Activated CD8-positive, alpha-beta T cell treated with anti-CD3 and anti-CD28 coated beads for 36 hours (primary cell): ENCODE results near the gene CLTCL1. TPM values are rescaled to one million over a fixed set of nuclear protein-coding genes. Genes with fewer than 3 reads are reported as not detected.

Experiments used
- ATAC-seq: fragments of 200-7000 bp; cut with Tn5 transposase; one replicate; pipeline ENCODE4 v1.10.0; 2021; ENCODE audit warnings: mild to moderate bottlenecking, moderate library complexity
- CTCF ChIA-PET: fragments of 350-600 bp; sonication (Branson Sonifier 250); formaldehyde crosslinking; loops from one replicate; lab custom pipeline; 2021; ENCODE audit warnings: antibody characterized with exemption; lab: Charles Lee
- POLR2A ChIA-PET: fragments of 350-600 bp; sonication (Branson Sonifier 250); formaldehyde crosslinking; loops from one replicate; lab custom pipeline; 2021; ENCODE audit warnings: antibody characterized with exemption; lab: Charles Lee
- DNase-seq: peaks from one replicate; pipeline ENCODE4 v3.0.0-alpha.2; 2020
- H3K27ac Mint-ChIP-seq: one replicate; pipeline ENCODE4 v1.8.0; 2021; ENCODE audit warnings: mild to moderate bottlenecking, mixed read lengths
- H3K27me3 Mint-ChIP-seq: one replicate; pipeline ENCODE4 v1.8.0; 2021; ENCODE audit warnings: mixed read lengths
- H3K36me3 Mint-ChIP-seq: one replicate; pipeline ENCODE4 v1.8.0; 2021; ENCODE audit warnings: low read depth, mixed read lengths
- H3K4me1 Mint-ChIP-seq: one replicate; pipeline ENCODE4 v1.8.0; 2021; ENCODE audit warnings: low read depth, mixed read lengths
- H3K4me3 Mint-ChIP-seq: one replicate; pipeline ENCODE4 v1.8.0; 2021; ENCODE audit warnings: mild to moderate bottlenecking, moderate library complexity, mixed read lengths
- H3K9me3 Mint-ChIP-seq: one replicate; pipeline ENCODE4 v1.8.0; 2021; ENCODE audit warnings: mixed read lengths
- intact Hi-C: fragments of 100-400 bp; cut with micrococcal nuclease; formaldehyde crosslinking; loops from one replicate; pipeline ENCODE4 v1.10.0; 2022
- total RNA-seq, 2 experiments: library from RNA; stranded (reverse); gene quantifications; one replicate each; pipeline ENCODE4 v1.2.3, GENCODE V29; 2021
- TF ChIP-seq, protein P1 (sequence below): fragments of 200-600 bp; IDR thresholded peaks from one replicate; pipeline ENCODE4 v1.8.0; 2022; ENCODE audit warnings: antibody characterized with exemption, mild to moderate bottlenecking

CLTCL1 gene
- total RNA-seq, 2 experiments from 2014 or later, result 0.45 to 0.65 TPM

DNA sequence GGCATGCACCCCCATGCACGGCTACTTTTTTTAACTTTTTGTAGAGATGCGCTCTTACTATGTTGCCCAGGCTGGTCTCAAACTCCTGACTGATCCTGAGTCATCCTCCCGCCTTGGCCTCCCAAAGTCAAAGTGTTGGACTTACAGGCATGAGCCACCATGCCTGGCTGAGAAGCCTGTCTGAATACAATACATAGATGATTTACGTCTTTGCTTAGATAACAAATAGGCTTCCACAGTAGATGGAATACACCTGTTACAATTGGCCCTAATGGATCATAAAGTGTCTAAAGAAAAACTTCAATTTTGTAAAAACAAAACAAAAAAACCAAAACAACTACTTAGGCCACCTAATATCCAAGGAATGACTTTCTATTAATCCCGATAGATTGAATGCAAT is 13.0 kb upstream of the CLTCL1 start:
- POLR2A ChIA-PET, result no interaction called here
- intact Hi-C loops, result no loop called here
- ATAC-seq, result no peak
- Mint-ChIP-seq H3K36me3 (no peaks in the 10 kb centered on the region), H3K27me3 (no peaks in the 10 kb centered on the region), H3K9me3 (no peaks in the 10 kb centered on the region), H3K4me3 (no peak overlapping the region), H3K4me1 (no peaks in the 10 kb centered on the region), H3K27ac (no peak overlapping the region)
- TF ChIP-seq, protein P1, sequence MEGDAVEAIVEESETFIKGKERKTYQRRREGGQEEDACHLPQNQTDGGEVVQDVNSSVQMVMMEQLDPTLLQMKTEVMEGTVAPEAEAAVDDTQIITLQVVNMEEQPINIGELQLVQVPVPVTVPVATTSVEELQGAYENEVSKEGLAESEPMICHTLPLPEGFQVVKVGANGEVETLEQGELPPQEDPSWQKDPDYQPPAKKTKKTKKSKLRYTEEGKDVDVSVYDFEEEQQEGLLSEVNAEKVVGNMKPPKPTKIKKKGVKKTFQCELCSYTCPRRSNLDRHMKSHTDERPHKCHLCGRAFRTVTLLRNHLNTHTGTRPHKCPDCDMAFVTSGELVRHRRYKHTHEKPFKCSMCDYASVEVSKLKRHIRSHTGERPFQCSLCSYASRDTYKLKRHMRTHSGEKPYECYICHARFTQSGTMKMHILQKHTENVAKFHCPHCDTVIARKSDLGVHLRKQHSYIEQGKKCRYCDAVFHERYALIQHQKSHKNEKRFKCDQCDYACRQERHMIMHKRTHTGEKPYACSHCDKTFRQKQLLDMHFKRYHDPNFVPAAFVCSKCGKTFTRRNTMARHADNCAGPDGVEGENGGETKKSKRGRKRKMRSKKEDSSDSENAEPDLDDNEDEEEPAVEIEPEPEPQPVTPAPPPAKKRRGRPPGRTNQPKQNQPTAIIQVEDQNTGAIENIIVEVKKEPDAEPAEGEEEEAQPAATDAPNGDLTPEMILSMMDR, result no peak
- DNase-seq, result no peak
- CTCF ChIA-PET, result no interaction called here

DNA sequence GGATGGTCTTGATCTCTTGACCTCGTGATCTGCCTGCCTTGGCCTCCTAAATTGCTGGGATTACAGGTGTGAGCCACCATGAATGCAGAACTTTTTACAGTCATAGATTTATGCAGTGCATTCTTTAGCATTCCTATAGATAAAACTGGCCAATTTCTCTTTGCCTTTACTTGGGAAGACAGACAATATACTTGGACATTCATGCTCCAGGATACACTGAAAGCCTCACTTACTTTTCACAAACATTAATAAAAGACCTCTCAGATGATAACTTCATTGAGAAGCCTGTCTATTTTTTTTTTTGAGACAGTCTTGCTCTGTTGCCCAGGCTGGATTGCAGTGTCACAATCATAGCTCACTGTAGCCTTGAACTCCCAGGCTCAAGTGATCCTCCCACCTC is 12.3 kb upstream of the CLTCL1 start:
- Mint-ChIP-seq H3K27me3 (no peaks in the 10 kb centered on the region), H3K4me3 (no peak overlapping the region), H3K4me1 (no peaks in the 10 kb centered on the region), H3K36me3 (no peaks in the 10 kb centered on the region), H3K27ac (no peak overlapping the region), H3K9me3 (no peaks in the 10 kb centered on the region)
- DNase-seq, result no peak
- intact Hi-C loops, result no loop called here
- ATAC-seq, result no peak
- CTCF ChIA-PET, result no interaction called here
- TF ChIP-seq, protein P1, result no peak
- POLR2A ChIA-PET, result no interaction called here

DNA sequence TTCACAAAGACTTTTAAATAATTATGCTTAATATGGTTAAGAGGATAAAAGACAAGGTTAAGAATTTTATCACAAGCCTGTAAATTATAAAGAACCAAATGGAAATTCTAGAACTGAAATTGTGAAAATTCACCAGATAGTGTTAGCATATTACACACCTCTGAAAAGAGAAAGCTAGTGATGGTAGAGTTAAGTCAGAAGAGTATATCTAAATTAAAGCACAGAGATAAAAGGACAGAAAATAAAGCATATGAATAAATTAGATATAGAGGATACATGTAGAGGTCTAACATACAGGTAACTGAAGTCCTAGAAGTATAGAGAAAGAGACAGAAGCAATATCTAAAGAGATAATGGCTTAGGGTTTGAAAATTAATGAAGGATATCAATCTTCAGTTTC is 4.2 kb upstream of the CLTCL1 start:
- DNase-seq (no peak), ATAC-seq (no peak)
- CTCF ChIA-PET, result interaction anchor here (1.3 to 1.7 kb wide), 2 partner anchors 116 to 182 kb away, joined by 3 to 4 read pairs; no protein-coding TSS in a partner anchor
- intact Hi-C loops, result no loop called here
- Mint-ChIP-seq H3K27ac (no peak overlapping the region), H3K4me1 (peaks cover 10% of the 10 kb centered on the region), H3K27me3 (peaks cover 3% of the 10 kb centered on the region), H3K36me3 (no peaks in the 10 kb centered on the region), H3K9me3 (no peaks in the 10 kb centered on the region), H3K4me3 (no peak overlapping the region)
- POLR2A ChIA-PET, result no interaction called here
- TF ChIP-seq, protein P1, result no peak

DNA sequence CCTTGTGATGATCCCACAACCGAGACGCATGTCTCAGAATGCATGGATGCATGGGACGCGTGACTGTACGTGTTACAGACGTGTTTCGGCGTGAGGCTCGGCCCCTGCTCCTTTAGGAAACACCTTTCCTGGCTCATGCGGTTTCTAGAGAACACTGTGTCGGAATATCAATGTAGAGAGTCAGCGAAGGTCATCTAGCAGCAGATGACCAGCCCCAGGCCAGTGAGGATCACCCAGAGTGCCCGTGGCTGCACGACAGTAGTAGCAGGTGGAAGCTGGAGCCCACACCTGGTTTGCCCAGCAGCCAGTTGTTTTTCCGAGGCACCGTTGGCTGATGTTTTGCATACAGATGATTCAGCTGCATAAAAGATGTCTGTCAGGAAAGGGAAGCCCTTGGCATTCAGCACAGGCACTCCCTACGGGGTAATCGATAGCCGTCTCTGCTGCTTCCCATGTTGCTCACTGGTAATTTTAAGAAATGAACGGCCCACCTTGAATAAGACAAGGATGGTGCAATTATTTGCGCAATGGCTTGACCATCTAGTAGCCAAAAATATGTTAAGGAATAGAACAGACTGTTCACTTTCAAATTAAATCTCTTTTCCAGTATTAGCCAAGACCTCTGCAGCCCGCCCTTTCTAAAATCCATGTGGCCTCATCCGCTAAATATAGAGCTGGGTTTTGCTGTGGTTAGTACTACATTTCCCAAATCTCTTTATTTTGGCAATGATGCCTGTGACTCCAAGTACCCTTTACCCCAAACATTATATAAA is 1.1 kb upstream of the CLTCL1 start:
- POLR2A ChIA-PET, result interaction anchor here (0.8 kb wide), 1 partner anchor 119 kb away, joined by 3 read pairs; no protein-coding TSS in a partner anchor
- peak overlapping the region; percentile 74 for H3K27ac Mint-ChIP-seq

More for the DNA sequence above, 1.1 kb upstream of the CLTCL1 start:
- Mint-ChIP-seq H3K36me3 (no peaks in the 10 kb centered on the region), H3K27me3 (peaks cover 24% of the 10 kb centered on the region), H3K4me1 (peaks cover 23% of the 10 kb centered on the region), H3K9me3 (no peaks in the 10 kb centered on the region), H3K4me3 (peak overlapping the region; percentile 87)
- DNase-seq, result no peak
- CTCF ChIA-PET, result interaction anchor here (2.5 kb wide), 1 partner anchor 113 kb away, joined by 7 read pairs; no protein-coding TSS in a partner anchor
- no peak for ATAC-seq
- TF ChIP-seq, protein P1, result no peak
- intact Hi-C loops, result no loop called here
